K562 (cell line): ENCODE data around the gene ARFGEF3. TPM values are rescaled to one million over a fixed set of nuclear protein-coding genes. Genes with fewer than 3 reads are reported as not detected.
A peak's percentile ranks its signal among the peaks of the same experiment; 100 is the strongest.

Source experiments
- ATAC-seq: fragments of 200-7000 bp; cut with Tn5 transposase; 3 replicates; pipeline ENCODE4 v1.9.1; 2020; ENCODE audit warnings: moderate library complexity
- BruUV-seq: library from RNA; stranded (reverse); fragments of 400-500 nt; replicated peaks from 2 replicates; lab custom pipeline; 2021; lab: Mats Ljungman, UMichigan
- CTCF ChIA-PET: fragments of 300-600 bp; formaldehyde crosslinking; extraction: SDS; loops from one replicate; lab custom pipeline; 2021; ENCODE audit warnings: low intra/inter-chr PET ratio; lab: Yijun Ruan, JAX
- POLR2A ChIA-PET: fragments of 300-600, 350-650 bp; sonication (Branson Sonifier 250); formaldehyde crosslinking; extraction: SDS; loops from one replicate; lab custom pipeline; 2021; ENCODE audit warnings: antibody characterized with exemption, inconsistent platforms; lab: Yijun Ruan, JAX
- DNase-seq, 4 experiments: peaks; one replicate each; pipeline versions ENCODE4 v3.0.0 to v3.0.0-alpha.2; 2011 to 2018; ENCODE audit warnings: low spot score in 3 of 4, mixed read lengths in 3 of 4; ENCODE audit errors: extremely low read depth in 1 of 4
- FAIRE-seq: peaks from 2 replicates; lab custom pipeline; 2011; peaks lifted over from hg19 to GRCh38; lab: Jason Lieb, UNC
- H2AFZ ChIP-seq: 2 replicates; pipeline ENCODE4 v1.6.0; 2011; ENCODE audit warnings: low read depth, low read length, control low read depth, inconsistent platforms
- H3K27ac ChIP-seq: fragments of 200-600 bp; 3 replicates; pipeline ENCODE4 v1.8.0; 2011; ENCODE audit warnings: low read depth, mild to moderate bottlenecking, control low read depth, inconsistent platforms, low read length, moderate library complexity, mixed read lengths; ENCODE audit errors: extremely low read depth
- H3K27me3 ChIP-seq, 2 experiments: fragments of 300-600 bp in 1 of 2; 2 replicates in 1 of 2; 3 replicates in 1 of 2; pipeline versions ENCODE4 v1.6.0 to v1.8.0; 2011; ENCODE audit warnings: inconsistent platforms in 2 of 2, low read length in 2 of 2, mild to moderate bottlenecking in 1 of 2, mixed read lengths in 1 of 2, moderate library complexity in 1 of 2; ENCODE audit not compliant: control insufficient read depth in 2 of 2, insufficient read depth in 2 of 2
- H3K36me3 ChIP-seq: fragments of 300-600 bp; 3 replicates; pipeline ENCODE4 v1.8.0; 2011; ENCODE audit warnings: mild to moderate bottlenecking, low read length, inconsistent platforms; ENCODE audit not compliant: control insufficient read depth, insufficient read depth
- H3K4me1 ChIP-seq, 2 experiments: fragments of 200-600 bp in 1 of 2; replicated peaks in 1 of 2; 2 replicates in 1 of 2; 3 replicates in 1 of 2; pipeline versions ENCODE4 v1.5.1 to v1.8.0; 2011; ENCODE audit warnings: inconsistent platforms in 2 of 2, low read length in 2 of 2, mild to moderate bottlenecking in 1 of 2, mixed read lengths in 1 of 2, moderate library complexity in 1 of 2; ENCODE audit not compliant: control insufficient read depth in 2 of 2, insufficient read depth in 2 of 2
- H3K4me2 ChIP-seq: 2 replicates; pipeline ENCODE4 v1.6.1; 2011; ENCODE audit warnings: low read length, control low read depth, inconsistent platforms, mixed read lengths; ENCODE audit not compliant: insufficient read depth
- H3K4me3 ChIP-seq: fragments of 200-600 bp; sonication (generic), shearing (Covaris generic); 2 replicates; pipeline ENCODE4 v1.5.1; 2016; ENCODE audit warnings: control low read depth, inconsistent platforms
- H3K79me2 ChIP-seq: fragments of 200-600 bp; 3 replicates; pipeline ENCODE4 v1.8.0; 2011; ENCODE audit warnings: low read length, inconsistent platforms; ENCODE audit not compliant: control insufficient read depth, insufficient read depth
- H3K9ac ChIP-seq, 2 experiments: 2 replicates each; pipeline versions ENCODE4 v1.6.0 to v1.6.1; 2011; ENCODE audit warnings: low read depth in 2 of 2, low read length in 2 of 2, control low read depth in 1 of 2, inconsistent platforms in 1 of 2, mild to moderate bottlenecking in 1 of 2, mixed read lengths in 1 of 2; ENCODE audit not compliant: insufficient read depth in 1 of 2
- H3K9me1 ChIP-seq: one replicate; pipeline ENCODE4 v1.6.0; 2011; ENCODE audit warnings: inconsistent platforms, mild to moderate bottlenecking, low read length, moderate library complexity; ENCODE audit not compliant: control insufficient read depth, insufficient read depth
- H3K9me3 ChIP-seq: replicated peaks from 2 replicates; pipeline ENCODE4 v1.5.1; 2011; ENCODE audit warnings: low read depth, low read length, inconsistent platforms; ENCODE audit not compliant: control insufficient read depth, insufficient read depth
- H4K20me1 ChIP-seq: replicated peaks from 2 replicates; pipeline ENCODE4 v1.6.1; 2011; ENCODE audit warnings: low read length, inconsistent platforms, mixed read lengths; ENCODE audit not compliant: control insufficient read depth, insufficient read depth
- ATF2 ChIP-seq: sonication (generic); formaldehyde crosslinking; IDR thresholded peaks from 2 replicates; pipeline ENCODE4 v1.8.1; 2022; ENCODE audit warnings: missing genetic modification reagents
- EP300 ChIP-seq: IDR thresholded peaks from 2 replicates; pipeline ENCODE4 v1.6.1; 2012; ENCODE audit warnings: low read length, improper control_type of control experiment
- GATAD2A ChIP-seq: fragments of 450-650 bp; IDR thresholded peaks from 2 replicates; pipeline ENCODE4 v1.6.1; 2017
- GTF2B ChIP-seq: IDR thresholded peaks from 2 replicates; pipeline ENCODE4 v1.6.1; 2011; ENCODE audit not compliant: insufficient read length; ENCODE audit errors: extremely low read depth
- IRF9 ChIP-seq: fragments of 450-650 bp; IDR thresholded peaks from 2 replicates; pipeline ENCODE4 v1.6.1; 2016; ENCODE audit warnings: missing biosample characterization, missing genetic modification characterization
- MAX ChIP-seq: sonication (generic); formaldehyde crosslinking; IDR thresholded peaks from 2 replicates; pipeline ENCODE4 v1.9.0; 2022; ENCODE audit warnings: mild to moderate bottlenecking, missing genetic modification reagents
- NONO ChIP-seq, 2 experiments: fragments of 200-400 bp in 1 of 2; fragments of 450-650 bp in 1 of 2; formaldehyde crosslinking in 1 of 2; IDR thresholded peaks; 2 replicates each; pipeline ENCODE4 v1.6.1; 2017; ENCODE audit warnings: low read depth in 2 of 2, mild to moderate bottlenecking in 2 of 2, moderate library complexity in 2 of 2, low read length in 1 of 2
- RAD21 ChIP-seq, 2 experiments: fragments of 250-450 bp in 1 of 2; fragments of 450-650 bp in 1 of 2; sonication (Bioruptor Pico) in 1 of 2; formaldehyde crosslinking in 1 of 2; IDR thresholded peaks in 1 of 2; conservative IDR thresholded peaks in 1 of 2; 2 replicates each; pipeline versions ENCODE4 v1.4.0 to v1.8.0; 2020 to 2022; ENCODE audit warnings: mild to moderate bottlenecking in 2 of 2, moderate library complexity in 1 of 2
- RHOXF2B ChIP-seq: fragments of 250-450 bp; sonication (Bioruptor Pico); conservative IDR thresholded peaks from 2 replicates; pipeline ENCODE4 v1.5.1; 2021
- SAFB ChIP-seq: fragments of 200-400 bp; formaldehyde crosslinking; IDR thresholded peaks from 2 replicates; pipeline ENCODE4 v1.6.1; 2017; ENCODE audit warnings: low read depth, low read length, borderline replicate concordance
- ZBTB33 ChIP-seq: sonication (generic); formaldehyde crosslinking; IDR thresholded peaks from 2 replicates; pipeline ENCODE4 v1.8.1; 2023; ENCODE audit warnings: mild to moderate bottlenecking, missing genetic modification reagents
- ZNF146 ChIP-seq: IDR thresholded peaks from one replicate; pipeline ENCODE4 v1.6.1; 2018; ENCODE audit warnings: missing compliant biosample characterization; ENCODE audit not compliant: unreplicated experiment
- ZNF280A ChIP-seq: fragments of 450-650 bp; IDR thresholded peaks from 2 replicates; pipeline ENCODE4 v1.6.1; 2018; ENCODE audit warnings: mild to moderate bottlenecking, low read depth; ENCODE audit not compliant: partially characterized antibody
- ZNF384 ChIP-seq: IDR thresholded peaks from 2 replicates; pipeline ENCODE4 v1.6.1; 2012; ENCODE audit warnings: low read depth, low read length, improper control_type of control experiment
- WGBS: fragments of 100-300 bp; shearing (Covaris generic); methylation state at CpG from one replicate; pipeline ENCODE4 v1.1.6; 2016; ENCODE audit warnings: low coverage, mixed read lengths; ENCODE audit not compliant: insufficient coverage; ENCODE audit errors: missing lambda C conversion rate; 5-methylcytosine and 5-hydroxymethylcytosine counted together
- in situ Hi-C: fragments of 300-500 bp; cut with MboI; formaldehyde crosslinking; loops from 4 replicates; pipeline ENCODE4 v1.15.0; 2018; ENCODE audit warnings: inconsistent platforms, mixed read lengths
- intact Hi-C: fragments of 100-400 bp; cut with micrococcal nuclease; formaldehyde crosslinking; loops from 2 replicates; pipeline ENCODE4 v1.14.2; 2022
- polyA plus RNA-seq, 8 experiments: library from polyadenylated mRNA; depleted of rRNA in 4 of 8; stranded (reverse) in 5 of 8; unstranded in 3 of 8; fragments of >200 nt; fragmentation: Nextera tagmentation in 2 of 8; fragmentation: Illumina TruSeq in 1 of 8; extraction: Ambion mirVana in 2 of 8; extraction: Trizol in 1 of 8; gene quantifications; 2 replicates each; pipeline versions ENCODE4 v1.2.1 to v1.2.3, GENCODE V29; 2011 to 2014; ENCODE audit warnings: inconsistent platforms in 1 of 8, missing spikeins in 1 of 8
- total RNA-seq, 7 experiments: library from RNA; depleted of rRNA in 6 of 7; stranded (reverse); fragments of >200 nt in 6 of 7; fragmentation: Illumina TruSeq in 2 of 7; extraction: Trizol in 2 of 7; gene quantifications; 2 replicates each; pipeline versions ENCODE4 v1.2.1 to v1.2.3, GENCODE V29; 2011 to 2021; ENCODE audit warnings: low replicate concordance in 1 of 7

Gene ARFGEF3
- total and polyA plus RNA-seq, 9 of the 15 experiments (the other 6 are each of a cell fraction or from before 2014, with no cell fraction given), result under 0.01 to 0.02 TPM; not detected in 7

- no peak overlapping the region for H3K9ac ChIP-seq
- no peaks in the 10 kb centered on the region for H3K36me3 ChIP-seq
- no TSS peak for BruUV-seq
- no peak overlapping the region for H3K4me3 ChIP-seq
- 1% methylated on average over 4 of the region's 4 CpGs for WGBS
- intact Hi-C loops (no loop called here), in situ Hi-C loops (no loop called here)
- ChIA-PET CTCF (no interaction called here), POLR2A (no interaction called here)
- no peak overlapping the region for H2AFZ ChIP-seq
- H3K4me2 ChIP-seq, result no peak overlapping the region
- no peaks in the 10 kb centered on the region for H3K4me1 ChIP-seq
- H3K27me3 ChIP-seq, result peaks cover 3 to 15% of the 10 kb centered on the region in 2 experiments; a peak in 2 of 5 replicates
- ATAC-seq, result no peak
- H3K9me1 ChIP-seq, result no peaks in the 10 kb centered on the region
- H3K9me3 ChIP-seq, result no peaks in the 10 kb centered on the region
- no peak for DNase-seq
- H3K79me2 ChIP-seq, result no peaks in the 10 kb centered on the region
- H3K27ac ChIP-seq, result no peak overlapping the region
- peak; percentile 37 for FAIRE-seq
- no peaks in the 10 kb centered on the region for H4K20me1 ChIP-seq
- TF ChIP-seq ZNF280A (no peak), ZNF146 (CRISPR knock-in tag) (no peak), GATAD2A (no peak), RHOXF2B (CRISPR knock-in tag) (no peak), RAD21 (CRISPR knock-in tag; conservative IDR thresholded peaks at IDR 0.05 in 1 of 2, IDR thresholded peaks at IDR 0.05 in 1 of 2) (no peak), MAX (CRISPR knock-in tag) (no peak), GTF2B (no peak), SAFB (no peak), IRF9 (tag) (no peak), EP300 (no peak), ZBTB33 (CRISPR knock-in tag) (no peak), ATF2 (CRISPR knock-in tag) (no peak), ZNF384 (no peak), NONO (IDR thresholded peaks at IDR 0.05; ENCODE audit: low read depth in 2 of 2, low read length in 1 of 2) (no peak)
Measured at GRCh38 chr6:138194287-138194686, 32.5 kb downstream of the ARFGEF3 start.
